HEK293 (cell line): ENCODE data around the gene ZCCHC3.

Experiments used
- CTCF ChIA-PET: fragments of 350-600 bp; formaldehyde crosslinking; extraction: SDS; loops from one replicate; lab custom pipeline; 2021; ENCODE audit warnings: antibody characterized with exemption; lab: Yijun Ruan, JAX
- POLR2A ChIA-PET: fragments of 300-600 bp; formaldehyde crosslinking; extraction: SDS; loops from one replicate; lab custom pipeline; 2020; ENCODE audit warnings: antibody characterized with exemption, inconsistent platforms; lab: Yijun Ruan, JAX
- H3K27ac ChIP-seq: fragments of 200-500 bp; sonication (Bioruptor generic); 2 replicates; pipeline ENCODE4 v1.5.1; 2014; ENCODE audit warnings: low read depth, low read length, control low read depth, inconsistent platforms; ENCODE audit errors: extremely low read depth
- H3K36me3 ChIP-seq, 2 experiments: fragments of 200-500 bp in 1 of 2; sonication (Bioruptor generic) in 1 of 2; 1 replicate in 1 of 2; 2 replicates in 1 of 2; pipeline ENCODE4 v1.5.1; 2014 to 2017; ENCODE audit warnings: inconsistent platforms in 2 of 2, low read length in 2 of 2; ENCODE audit not compliant: control insufficient read depth in 2 of 2, insufficient read depth in 1 of 2
- H3K4me1 ChIP-seq: fragments of 200-500 bp; sonication (Bioruptor generic); 2 replicates; pipeline ENCODE4 v1.5.1; 2014; ENCODE audit warnings: mild to moderate bottlenecking, low read length, inconsistent platforms; ENCODE audit not compliant: control insufficient read depth, insufficient read depth
- H3K4me3 ChIP-seq: 2 replicates; pipeline ENCODE4 v1.5.1; 2011; ENCODE audit warnings: low read depth, mild to moderate bottlenecking, control low read depth, low read length, moderate library complexity
- H3K9me3 ChIP-seq: fragments of 200-500 bp; sonication (Bioruptor generic); 2 replicates; pipeline ENCODE4 v1.5.1; 2014; ENCODE audit warnings: low read depth, low read length, inconsistent platforms; ENCODE audit not compliant: control insufficient read depth, insufficient read depth
- BCL6B ChIP-seq: fragments of 450-650 bp; formaldehyde crosslinking; IDR thresholded peaks from 2 replicates; pipeline ENCODE4 v1.5.1; 2017; ENCODE audit warnings: missing biosample characterization, missing genetic modification characterization
- HOXD13 ChIP-seq: sonication (generic); formaldehyde crosslinking; IDR thresholded peaks from 2 replicates; pipeline ENCODE4 v1.8.0; 2022; ENCODE audit warnings: missing genetic modification reagents, borderline replicate concordance
- INSM2 ChIP-seq: fragments of 450-650 bp; formaldehyde crosslinking; IDR thresholded peaks from 2 replicates; pipeline ENCODE4 v1.5.1; 2016; ENCODE audit warnings: missing biosample characterization, missing genetic modification characterization
- KLF10 ChIP-seq: fragments of 450-650 bp; IDR thresholded peaks from 2 replicates; pipeline ENCODE4 v1.5.1; 2018; ENCODE audit warnings: missing biosample characterization, mild to moderate bottlenecking, missing genetic modification characterization
- PATZ1 ChIP-seq: fragments of 450-650 bp; formaldehyde crosslinking; IDR thresholded peaks from 2 replicates; pipeline ENCODE4 v1.5.1; 2016; ENCODE audit warnings: missing biosample characterization, missing genetic modification characterization
- PRDM4 ChIP-seq: fragments of 450-650 bp; formaldehyde crosslinking; IDR thresholded peaks from 2 replicates; pipeline ENCODE4 v1.5.1; 2017; ENCODE audit warnings: missing biosample characterization, missing genetic modification characterization
- REST ChIP-seq: fragments of 450-650 bp; formaldehyde crosslinking; IDR thresholded peaks from 2 replicates; pipeline ENCODE4 v1.5.1; 2016; ENCODE audit warnings: missing biosample characterization, missing genetic modification characterization
- WT1 ChIP-seq: fragments of 450-650 bp; formaldehyde crosslinking; IDR thresholded peaks from 2 replicates; pipeline ENCODE4 v1.5.1; 2016; ENCODE audit warnings: missing biosample characterization, missing genetic modification characterization
- ZBTB17 ChIP-seq: fragments of 450-650 bp; formaldehyde crosslinking; IDR thresholded peaks from 2 replicates; pipeline ENCODE4 v1.5.1; 2016; ENCODE audit warnings: missing biosample characterization, missing genetic modification characterization
- ZNF175 ChIP-seq: fragments of 450-650 bp; formaldehyde crosslinking; IDR thresholded peaks from 2 replicates; pipeline ENCODE4 v1.5.1; 2016; ENCODE audit warnings: missing biosample characterization, missing genetic modification characterization
- ZNF223 ChIP-seq: fragments of 450-650 bp; formaldehyde crosslinking; IDR thresholded peaks from 2 replicates; pipeline ENCODE4 v1.5.1; 2016; ENCODE audit warnings: missing biosample characterization, missing genetic modification characterization
- ZNF23 ChIP-seq: fragments of 450-650 bp; formaldehyde crosslinking; IDR thresholded peaks from 2 replicates; pipeline ENCODE4 v1.5.1; 2016; ENCODE audit warnings: missing biosample characterization, missing genetic modification characterization, borderline replicate concordance
- ZNF266 ChIP-seq: fragments of 450-650 bp; formaldehyde crosslinking; IDR thresholded peaks from 2 replicates; pipeline ENCODE4 v1.5.1; 2016; ENCODE audit warnings: missing biosample characterization, missing genetic modification characterization, low read depth
- ZNF335 ChIP-seq: fragments of 450-650 bp; formaldehyde crosslinking; conservative IDR thresholded peaks from 2 replicates; pipeline ENCODE4 v1.5.1; 2016; ENCODE audit warnings: missing biosample characterization, missing genetic modification characterization
- ZNF354C ChIP-seq: fragments of 450-650 bp; formaldehyde crosslinking; IDR thresholded peaks from 2 replicates; pipeline ENCODE4 v1.5.1; 2016; ENCODE audit warnings: missing biosample characterization, missing genetic modification characterization, low read depth, borderline replicate concordance
- ZNF366 ChIP-seq: fragments of 450-650 bp; formaldehyde crosslinking; conservative IDR thresholded peaks from 2 replicates; pipeline ENCODE4 v1.5.1; 2016; ENCODE audit warnings: missing biosample characterization, missing genetic modification characterization
- ZNF426 ChIP-seq: fragments of 450-650 bp; formaldehyde crosslinking; IDR thresholded peaks from 2 replicates; pipeline ENCODE4 v1.5.1; 2017; ENCODE audit warnings: missing biosample characterization, missing genetic modification characterization, mild to moderate bottlenecking, inconsistent platforms, moderate library complexity
- ZNF549 ChIP-seq: fragments of 450-650 bp; IDR thresholded peaks from 2 replicates; pipeline ENCODE4 v1.5.1; 2018; ENCODE audit warnings: missing biosample characterization, missing genetic modification characterization, mild to moderate bottlenecking, inconsistent platforms, moderate library complexity
- ZNF664 ChIP-seq: fragments of 450-650 bp; formaldehyde crosslinking; IDR thresholded peaks from 2 replicates; pipeline ENCODE4 v1.5.1; 2016; ENCODE audit warnings: missing biosample characterization, missing genetic modification characterization
- ZNF692 ChIP-seq: fragments of 450-650 bp; formaldehyde crosslinking; IDR thresholded peaks from 2 replicates; pipeline ENCODE4 v1.5.1; 2016; ENCODE audit warnings: missing biosample characterization, missing genetic modification characterization
- ZNF843 ChIP-seq: fragments of 450-650 bp; formaldehyde crosslinking; IDR thresholded peaks from 2 replicates; pipeline ENCODE4 v1.5.1; 2016; ENCODE audit warnings: missing biosample characterization, missing genetic modification characterization
- ZSCAN18 ChIP-seq: fragments of 450-650 bp; formaldehyde crosslinking; IDR thresholded peaks from 2 replicates; pipeline ENCODE4 v1.5.1; 2016; ENCODE audit warnings: missing biosample characterization, missing genetic modification characterization

The ZCCHC3 gene

GRCh38 chr20:297098-297924 is at the start of gene ZCCHC3:
Gene ZCCHC3, plus strand, starts transcription at chr20:297570. Its CDS starts 17 bp downstream, at chr20:297587.
- Histone ChIP-seq H3K36me3 (peaks cover 0 to 15% of the 10 kb centered on the region in 2 experiments; a peak in 1 of 3 replicates), H3K4me3 (peak within 1 kb of the TSS; percentile 53), H3K9me3 (no peaks in the 10 kb centered on the region), H3K4me1 (peaks cover 27% of the 10 kb centered on the region), H3K27ac (peak within 1 kb of the TSS; percentile 98)
- ChIA-PET POLR2A (interaction anchor here (1.1 to 6.2 kb wide), 5 partner anchors 27 to 246 kb away, joined by 3 to 74 read pairs (median 5); partner anchors contain the start of genes NRSN2 and SOX12), CTCF (interaction anchor here (0.7 to 2.9 kb wide), 2 partner anchors 15 to 34 kb away, joined by 4 to 15 read pairs; no protein-coding TSS in a partner anchor)
- peak; percentile 98 for TF ChIP-seq PATZ1
- TF ChIP-seq ZBTB17 (tag by site-specific recombination): peak; percentile 92
- TF ChIP-seq ZNF692 (tag by site-specific recombination): peak; percentile 80
- peak; percentile 79 for TF ChIP-seq WT1 (tag by site-specific recombination)
- TF ChIP-seq REST: 0 out of 2 replicates have a peak, but pooled peaks have one; percentile 31
- no peak for TF ChIP-seq ZNF175
- no peak for TF ChIP-seq ZNF266 (tag by site-specific recombination)
- TF ChIP-seq ZNF843 (tag by site-specific recombination): peak; percentile 40; the same call in 1 of the 2 replicates
- no peak for TF ChIP-seq BCL6B (tag by site-specific recombination)
- peak; percentile 99 for TF ChIP-seq KLF10 (tag by site-specific recombination)
- no peak for TF ChIP-seq ZNF23 (tag by site-specific recombination)
- no peak for TF ChIP-seq ZNF664 (tag by site-specific recombination)
- no peak for TF ChIP-seq HOXD13
- TF ChIP-seq PRDM4 (tag by site-specific recombination): peak; percentile 93
- TF ChIP-seq ZSCAN18 (tag by site-specific recombination): no peak
- peak; percentile 81 for TF ChIP-seq INSM2
- TF ChIP-seq ZNF549 (tag by site-specific recombination): no peak
- TF ChIP-seq ZNF335 (tag by site-specific recombination): peak; percentile 89
- TF ChIP-seq ZNF426 (tag by site-specific recombination): no peak
- peak; percentile 67 for TF ChIP-seq ZNF366 (tag by site-specific recombination)
- TF ChIP-seq ZNF223: no peak
- no peak for TF ChIP-seq ZNF354C
